ENCODE results near the gene ZDHHC21.
"Not testable (repeated sequence)": the region's sequence is repeated elsewhere in the genome, so short reads cannot be mapped to it uniquely, and the experiment has no call there.

ZDHHC21 gene

DNA sequence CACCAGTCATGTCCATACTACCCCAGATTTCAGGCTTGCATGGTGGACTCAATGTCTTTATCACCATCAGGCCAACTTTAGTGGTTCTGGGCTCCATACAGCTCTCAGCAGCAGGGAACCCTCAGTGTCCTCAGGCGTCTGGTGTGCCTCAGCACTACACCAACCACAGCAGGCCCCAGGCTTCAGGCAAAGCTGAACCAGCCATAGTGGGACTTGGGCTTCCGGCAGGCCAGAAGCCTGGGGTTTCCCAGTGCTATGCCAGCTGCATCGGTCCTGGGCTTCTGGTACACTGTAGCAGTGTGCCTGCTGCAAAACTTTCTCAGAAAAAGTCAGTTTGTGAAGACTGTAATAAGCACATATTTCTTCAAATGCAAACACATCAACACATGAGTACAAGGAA, 11.0 kb upstream of the ZDHHC21 start:
- Mint-ChIP-seq H3K9me3 (peaks cover 46% of the 10 kb centered on the region), H3K27ac (no peak overlapping the region), H3K4me3 (no peak overlapping the region), H3K36me3 (ENCODE audit: low read depth) (peaks cover 7% of the 10 kb centered on the region), H3K4me1 (ENCODE audit: low read depth) (peaks cover 8% of the 10 kb centered on the region), H3K27me3 (peaks cover 62% of the 10 kb centered on the region)
- intact Hi-C loops (cut with micrococcal nuclease), result no loop called here

DNA sequence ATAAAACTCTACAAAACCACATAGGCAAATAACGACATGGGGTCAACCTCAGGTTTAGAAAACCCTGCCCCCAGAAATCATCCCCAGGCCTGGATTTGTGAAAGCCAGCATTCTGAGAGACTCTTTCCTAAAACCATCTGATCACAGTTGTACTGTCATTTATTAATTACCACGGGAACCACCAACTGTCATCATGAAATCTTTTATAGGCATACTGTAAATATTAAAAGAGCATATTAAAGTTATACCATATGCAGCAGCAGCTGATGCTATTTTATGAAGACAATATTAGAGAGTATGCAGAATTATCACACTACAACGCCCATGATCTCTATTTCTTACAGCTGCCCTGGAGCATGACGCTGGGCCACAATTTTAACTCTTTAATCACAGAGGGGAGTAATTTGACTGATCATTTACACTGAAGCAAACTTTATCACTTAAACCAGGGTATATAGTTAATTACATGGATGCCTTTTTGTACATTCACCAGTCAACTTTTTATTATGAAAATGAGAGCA, 9.0 kb upstream of the ZDHHC21 start:
- Mint-ChIP-seq H3K4me3 (no peak overlapping the region), H3K27me3 (peaks cover 58% of the 10 kb centered on the region), H3K36me3 (ENCODE audit: low read depth) (peaks cover 7% of the 10 kb centered on the region), H3K9me3 (peaks cover 36% of the 10 kb centered on the region), H3K27ac (no peak overlapping the region), H3K4me1 (ENCODE audit: low read depth) (peaks cover 8% of the 10 kb centered on the region)
- intact Hi-C loops (cut with micrococcal nuclease), result no loop called here

DNA sequence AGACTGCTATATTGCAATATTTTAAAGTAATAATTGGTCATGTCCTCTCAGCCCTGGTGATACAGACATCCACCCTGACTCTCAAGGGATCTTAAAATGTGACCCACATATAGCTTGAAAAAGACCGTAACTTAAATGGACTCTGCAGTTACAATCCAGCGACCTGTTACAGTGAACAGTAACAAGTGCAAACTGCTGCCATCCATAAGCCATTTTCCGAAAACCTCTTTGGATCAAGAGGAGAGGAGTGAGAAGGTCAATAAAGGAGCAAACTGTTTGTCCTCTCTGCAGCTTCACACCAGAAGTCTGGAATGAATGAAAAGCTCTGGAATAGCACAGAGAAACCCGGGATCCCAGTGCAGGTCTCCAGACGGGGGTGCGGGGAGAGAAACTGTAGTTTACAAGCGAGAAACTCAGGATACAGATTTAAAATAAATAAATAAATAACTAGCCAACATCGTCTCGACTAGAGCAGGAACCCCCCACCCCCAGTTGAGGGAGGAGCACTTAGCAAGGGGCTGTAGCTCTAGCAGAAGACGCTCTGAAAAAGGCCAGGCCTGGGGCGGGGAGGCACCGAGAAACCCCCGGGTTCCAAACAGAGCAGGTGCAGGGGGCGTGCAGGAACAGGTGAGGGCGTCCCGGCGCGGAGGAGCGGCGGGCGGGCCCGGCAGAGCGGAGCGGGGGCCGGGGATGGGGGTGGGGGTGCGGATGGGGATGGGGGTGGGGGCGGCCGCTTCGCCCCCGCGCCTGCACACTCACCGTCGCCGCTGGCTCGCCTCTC, 572 bp downstream of the ZDHHC21 start:
- H3K27me3 Mint-ChIP-seq, result peaks cover 43% of the 10 kb centered on the region
- H3K27ac Mint-ChIP-seq, result peak overlapping the region; percentile 71
- H3K9me3 Mint-ChIP-seq, result no peaks in the 10 kb centered on the region
- H3K4me1 Mint-ChIP-seq (ENCODE audit: low read depth), result peaks cover 12% of the 10 kb centered on the region
- peak overlapping the region; percentile 85 for H3K4me3 Mint-ChIP-seq
- intact Hi-C loops (cut with micrococcal nuclease), result loop anchor here (10.0 kb wide), 1 partner anchor 862 kb away; the partner anchor contains the start of gene CCDC171
- peaks cover 26% of the 10 kb centered on the region for H3K36me3 Mint-ChIP-seq (ENCODE audit: low read depth)

DNA sequence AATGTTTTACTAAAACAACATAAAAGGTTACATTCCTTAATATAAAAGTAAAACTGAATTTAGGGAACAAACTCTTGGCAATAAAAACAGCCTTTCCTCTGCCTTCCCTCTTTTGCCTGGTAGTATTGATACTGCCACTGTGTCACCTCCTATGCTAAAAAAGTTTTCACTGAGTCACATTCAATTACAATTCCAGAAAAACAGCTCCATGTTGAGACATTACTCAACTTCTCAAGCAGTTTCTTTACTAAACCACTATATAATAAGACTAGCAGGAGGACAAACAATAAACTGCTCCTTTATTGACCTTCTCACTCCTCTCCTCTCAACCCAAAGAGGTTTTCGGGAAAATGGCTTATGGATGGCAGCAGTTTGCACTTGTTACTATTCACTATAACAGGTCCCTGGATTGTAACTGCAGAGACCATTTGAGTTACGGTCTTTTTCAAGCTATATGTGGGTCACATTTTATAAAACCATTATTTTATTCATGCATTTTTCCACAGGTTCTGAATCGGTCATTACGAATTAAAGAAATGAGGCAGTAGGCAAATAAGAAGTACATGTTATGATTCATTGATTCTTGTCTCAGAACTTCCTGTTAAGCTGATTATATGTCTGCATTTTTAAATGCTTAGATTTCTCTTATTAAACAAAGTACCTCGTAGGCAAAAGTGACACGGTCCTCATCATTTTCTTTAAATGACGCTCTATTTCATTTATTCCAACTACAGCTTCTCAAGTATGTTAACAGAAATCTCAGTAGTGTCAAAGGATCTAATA, 2.1 kb downstream of the ZDHHC21 start:
- intact Hi-C loops (cut with micrococcal nuclease), result loop anchor here (10.0 kb wide), 1 partner anchor 864 kb away; the partner anchor contains the start of gene CCDC171
- H3K4me3 Mint-ChIP-seq, result no peak overlapping the region
- no peaks in the 10 kb centered on the region for H3K9me3 Mint-ChIP-seq
- peaks cover 31% of the 10 kb centered on the region for H3K27me3 Mint-ChIP-seq
- H3K4me1 Mint-ChIP-seq (ENCODE audit: low read depth), result peaks cover 12% of the 10 kb centered on the region
- peaks cover 26% of the 10 kb centered on the region for H3K36me3 Mint-ChIP-seq (ENCODE audit: low read depth)
- no peak overlapping the region for H3K27ac Mint-ChIP-seq

DNA sequence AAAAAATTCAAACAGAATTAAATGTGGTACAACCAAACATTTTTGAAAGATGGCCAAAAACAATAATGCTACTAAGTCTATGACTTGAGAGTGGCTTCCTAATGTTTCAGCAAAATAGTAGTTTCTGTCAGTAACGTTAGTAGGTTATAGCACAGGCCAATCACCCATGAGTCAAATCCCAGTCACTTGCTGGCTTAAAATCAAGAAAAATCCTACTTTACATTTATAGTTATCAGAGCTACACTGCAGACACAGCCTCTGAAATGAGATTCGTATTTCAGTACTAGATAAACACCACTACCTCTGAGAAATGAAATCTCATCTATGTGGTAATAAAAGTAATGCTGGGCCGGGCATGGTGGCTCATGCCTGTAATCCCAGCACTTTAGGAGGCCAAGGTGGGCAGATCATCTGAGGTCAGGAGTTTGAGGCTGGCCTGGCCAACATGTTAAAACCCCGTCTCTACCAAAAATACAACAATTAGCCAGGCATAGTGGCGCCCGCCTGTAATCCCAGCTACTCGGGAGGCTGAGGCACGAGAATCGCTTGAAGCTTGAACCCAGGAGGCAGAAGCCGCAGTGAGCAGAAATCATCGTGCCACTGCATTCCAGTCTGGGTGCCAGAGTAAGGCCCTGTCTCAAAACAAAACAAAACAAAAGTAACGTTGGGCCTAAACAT, 6.1 kb downstream of the ZDHHC21 start:
- Mint-ChIP-seq H3K27ac (no peak overlapping the region), H3K9me3 (no peaks in the 10 kb centered on the region), H3K36me3 (ENCODE audit: low read depth) (peaks cover 27% of the 10 kb centered on the region), H3K27me3 (no peaks in the 10 kb centered on the region), H3K4me1 (ENCODE audit: low read depth) (no peaks in the 10 kb centered on the region), H3K4me3 (no peak overlapping the region)
- intact Hi-C loops (cut with micrococcal nuclease), result no loop called here

DNA sequence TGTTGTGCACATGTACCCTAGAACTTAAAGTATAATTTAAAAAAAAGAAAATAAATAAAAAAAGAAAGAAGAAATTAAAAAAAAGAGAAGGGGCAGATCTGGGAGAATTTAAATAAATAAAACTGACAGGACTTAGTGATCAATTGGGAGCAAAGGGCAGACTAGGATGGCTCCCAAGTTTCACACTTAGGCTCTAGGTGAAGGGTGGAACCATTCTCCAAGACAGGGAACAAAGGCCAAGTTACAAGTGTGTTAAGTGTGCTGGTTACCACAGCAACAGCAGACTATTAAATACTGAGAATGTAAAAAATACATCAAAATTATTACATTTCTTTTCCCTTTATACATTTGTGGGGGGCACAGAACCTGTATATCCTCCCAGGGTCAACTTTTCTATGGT, 7.1 kb downstream of the ZDHHC21 start:
- intact Hi-C loops (cut with micrococcal nuclease), result no loop called here
- Mint-ChIP-seq H3K4me1 (ENCODE audit: low read depth) (no peaks in the 10 kb centered on the region), H3K9me3 (no peaks in the 10 kb centered on the region), H3K27ac (no peak overlapping the region), H3K27me3 (no peaks in the 10 kb centered on the region), H3K4me3 (no peak overlapping the region), H3K36me3 (ENCODE audit: low read depth) (peaks cover 34% of the 10 kb centered on the region)

DNA sequence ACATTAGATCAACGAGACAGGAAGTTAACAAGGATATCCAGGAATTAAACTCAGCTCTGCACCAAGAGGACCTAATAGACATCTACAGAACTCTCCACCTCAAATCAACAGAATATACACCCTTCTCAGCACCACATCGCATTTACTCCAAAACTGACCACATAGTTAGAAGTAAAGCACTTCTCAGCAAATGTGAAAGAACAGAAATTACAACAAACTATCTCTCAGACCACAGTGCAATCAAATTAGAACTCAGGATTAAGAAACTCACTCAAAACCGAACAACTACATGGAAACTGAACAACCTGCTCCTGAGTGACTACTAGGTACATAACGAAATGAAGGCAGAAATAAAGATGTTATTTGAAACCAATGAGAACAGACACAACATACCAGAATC, 10.6 kb downstream of the ZDHHC21 start:
- H3K4me1 Mint-ChIP-seq (ENCODE audit: low read depth); H3K27me3 Mint-ChIP-seq; H3K27ac Mint-ChIP-seq; H3K4me3 Mint-ChIP-seq; intact Hi-C loops (cut with micrococcal nuclease); H3K9me3 Mint-ChIP-seq: not testable (repeated sequence)
- H3K36me3 Mint-ChIP-seq (ENCODE audit: low read depth), result peaks cover 17% of the 10 kb centered on the region

DNA sequence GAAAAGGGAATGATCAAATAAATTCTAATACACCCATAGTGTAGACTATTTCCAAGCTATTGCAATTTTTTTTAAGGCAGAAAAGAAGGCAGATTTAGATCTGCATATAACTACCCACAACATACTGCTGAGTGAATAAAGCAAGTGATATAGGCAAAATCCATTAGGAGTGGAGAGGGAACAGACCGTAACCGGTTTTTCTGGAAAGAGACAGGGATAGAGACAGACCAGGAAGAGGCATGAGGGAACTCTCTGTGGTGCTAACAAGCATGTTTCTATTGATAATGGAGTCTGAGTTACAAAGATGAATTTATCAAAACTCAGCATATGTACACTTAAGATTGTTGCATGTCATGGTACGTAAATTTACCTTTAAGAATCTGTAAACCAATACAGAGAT, 14.5 kb downstream of the ZDHHC21 start:
- peaks cover 17% of the 10 kb centered on the region for H3K36me3 Mint-ChIP-seq (ENCODE audit: low read depth)
- H3K9me3 Mint-ChIP-seq, result no peaks in the 10 kb centered on the region
- H3K4me1 Mint-ChIP-seq (ENCODE audit: low read depth), result no peaks in the 10 kb centered on the region

DNA sequence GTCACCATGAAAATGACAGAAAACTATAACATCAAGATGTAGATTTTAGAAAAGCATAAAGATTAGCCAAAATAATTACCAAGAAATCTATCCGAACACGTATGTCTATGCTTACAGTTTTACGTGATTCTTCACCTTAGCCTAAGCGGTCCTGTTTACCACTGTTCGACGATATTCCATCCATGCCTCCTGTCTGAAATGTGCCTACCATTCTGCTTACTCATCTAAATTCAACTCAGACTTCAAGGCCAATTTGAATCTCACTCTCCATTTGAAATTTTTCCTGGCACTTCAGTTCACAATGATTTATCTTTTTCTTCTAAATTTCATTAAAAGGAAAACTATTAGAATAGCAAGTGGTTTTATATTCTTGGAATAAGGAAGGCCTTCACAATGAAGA, 15.4 kb downstream of the ZDHHC21 start:
- intact Hi-C loops (cut with micrococcal nuclease), result no loop called here
- H3K27me3 Mint-ChIP-seq, result no peaks in the 10 kb centered on the region
- no peaks in the 10 kb centered on the region for H3K9me3 Mint-ChIP-seq
- H3K4me1 Mint-ChIP-seq (ENCODE audit: low read depth), result no peaks in the 10 kb centered on the region
- H3K36me3 Mint-ChIP-seq (ENCODE audit: low read depth), result peaks cover 12% of the 10 kb centered on the region
- H3K27ac Mint-ChIP-seq, result no peak overlapping the region
- no peak overlapping the region for H3K4me3 Mint-ChIP-seq

More for the DNA sequence above, 14.5 kb downstream of the ZDHHC21 start:
- Mint-ChIP-seq H3K4me3 (no peak overlapping the region), H3K27me3 (no peaks in the 10 kb centered on the region), H3K27ac (no peak overlapping the region)
- intact Hi-C loops (cut with micrococcal nuclease), result no loop called here

DNA sequence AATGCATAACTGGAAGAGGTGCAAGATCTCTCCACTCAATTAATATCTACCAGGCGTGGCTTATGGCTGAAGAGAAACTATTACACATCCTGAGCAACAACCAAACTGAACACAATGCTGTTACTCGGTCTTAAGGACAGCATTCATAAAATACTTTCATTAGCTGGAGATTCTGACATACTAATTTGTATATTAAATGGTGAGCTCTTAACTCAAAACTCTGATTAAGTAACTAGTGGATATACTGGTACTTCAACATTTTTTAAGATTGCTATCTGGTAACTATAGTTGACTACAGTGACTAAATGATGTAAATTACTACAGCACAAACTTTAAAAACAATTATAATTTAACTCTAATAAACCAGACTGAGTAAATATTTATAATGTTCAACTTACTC, 15.8 kb downstream of the ZDHHC21 start:
- Mint-ChIP-seq H3K27me3 (no peaks in the 10 kb centered on the region), H3K4me1 (ENCODE audit: low read depth) (no peaks in the 10 kb centered on the region), H3K9me3 (no peaks in the 10 kb centered on the region), H3K4me3 (no peak overlapping the region), H3K27ac (no peak overlapping the region), H3K36me3 (ENCODE audit: low read depth) (peaks cover 12% of the 10 kb centered on the region)
- intact Hi-C loops (cut with micrococcal nuclease), result no loop called here

DNA sequence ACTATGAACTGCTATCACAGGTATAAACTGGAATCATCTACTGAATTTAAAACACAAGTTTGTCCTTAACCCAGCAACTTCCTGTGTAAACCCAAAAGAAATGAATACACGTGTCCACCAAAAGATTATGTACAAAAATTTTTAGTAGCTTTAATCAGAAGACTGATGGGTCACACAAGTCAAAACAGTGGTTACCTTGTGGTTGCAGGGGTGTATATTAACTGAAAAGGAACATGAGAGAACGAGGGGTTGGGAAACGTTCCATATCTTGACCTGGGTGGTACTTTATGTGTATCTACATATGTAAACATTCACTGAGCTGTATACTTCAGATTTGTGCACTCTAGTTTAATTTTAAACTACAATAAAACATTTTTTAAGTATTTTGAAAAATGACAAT, 18.6 kb downstream of the ZDHHC21 start:
- intact Hi-C loops (cut with micrococcal nuclease), result no loop called here
- no peak overlapping the region for H3K4me3 Mint-ChIP-seq
- H3K4me1 Mint-ChIP-seq (ENCODE audit: low read depth), result no peaks in the 10 kb centered on the region
- H3K36me3 Mint-ChIP-seq (ENCODE audit: low read depth), result peaks cover 7% of the 10 kb centered on the region
- H3K27ac Mint-ChIP-seq, result no peak overlapping the region
- H3K9me3 Mint-ChIP-seq, result no peaks in the 10 kb centered on the region
- no peaks in the 10 kb centered on the region for H3K27me3 Mint-ChIP-seq

DNA sequence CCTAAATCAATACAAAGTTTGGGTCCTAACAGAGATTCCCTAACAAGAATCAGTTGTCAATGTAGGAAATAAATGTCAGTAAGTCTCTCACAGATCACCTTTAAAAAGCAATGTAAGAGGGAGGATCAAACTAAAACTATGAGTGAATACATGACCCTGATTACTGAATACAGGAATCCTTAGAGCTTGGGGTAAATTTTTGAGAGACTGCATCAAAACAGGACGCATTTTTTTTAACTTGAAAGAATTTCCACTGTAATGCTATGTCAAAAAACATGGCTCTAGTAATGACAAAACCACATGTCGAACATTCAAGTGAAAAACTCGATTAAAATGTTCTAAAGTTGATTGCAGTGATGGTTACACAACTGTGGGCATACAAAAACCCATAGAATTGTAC, 21.9 kb downstream of the ZDHHC21 start:
- Mint-ChIP-seq H3K9me3 (no peaks in the 10 kb centered on the region), H3K27ac (no peak overlapping the region), H3K27me3 (no peaks in the 10 kb centered on the region), H3K36me3 (ENCODE audit: low read depth) (peaks cover 7% of the 10 kb centered on the region), H3K4me3 (no peak overlapping the region), H3K4me1 (ENCODE audit: low read depth) (no peaks in the 10 kb centered on the region)
- intact Hi-C loops (cut with micrococcal nuclease), result no loop called here

DNA sequence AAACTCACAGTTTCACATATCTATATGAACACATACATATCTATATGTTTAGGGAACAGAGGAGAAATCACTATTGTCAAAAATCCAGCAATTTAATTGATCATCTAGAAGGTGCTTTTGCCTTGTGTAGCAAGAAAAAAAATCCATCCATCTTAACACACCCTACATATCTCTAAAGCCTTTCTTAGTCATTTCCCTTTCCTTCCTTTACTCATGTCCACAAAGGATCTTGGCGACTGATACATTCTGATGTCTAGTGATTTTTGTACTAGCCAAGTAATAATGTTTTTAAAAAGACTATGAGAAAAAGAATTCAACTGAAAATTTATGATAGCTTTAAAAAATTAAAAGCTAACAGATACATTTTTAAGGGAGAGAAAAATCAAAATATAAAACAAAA, 22.5 kb downstream of the ZDHHC21 start:
- Mint-ChIP-seq H3K4me1 (ENCODE audit: low read depth) (no peaks in the 10 kb centered on the region), H3K36me3 (ENCODE audit: low read depth) (peaks cover 7% of the 10 kb centered on the region), H3K4me3 (no peak overlapping the region), H3K27ac (no peak overlapping the region), H3K27me3 (no peaks in the 10 kb centered on the region), H3K9me3 (no peaks in the 10 kb centered on the region)
- intact Hi-C loops (cut with micrococcal nuclease), result no loop called here

DNA sequence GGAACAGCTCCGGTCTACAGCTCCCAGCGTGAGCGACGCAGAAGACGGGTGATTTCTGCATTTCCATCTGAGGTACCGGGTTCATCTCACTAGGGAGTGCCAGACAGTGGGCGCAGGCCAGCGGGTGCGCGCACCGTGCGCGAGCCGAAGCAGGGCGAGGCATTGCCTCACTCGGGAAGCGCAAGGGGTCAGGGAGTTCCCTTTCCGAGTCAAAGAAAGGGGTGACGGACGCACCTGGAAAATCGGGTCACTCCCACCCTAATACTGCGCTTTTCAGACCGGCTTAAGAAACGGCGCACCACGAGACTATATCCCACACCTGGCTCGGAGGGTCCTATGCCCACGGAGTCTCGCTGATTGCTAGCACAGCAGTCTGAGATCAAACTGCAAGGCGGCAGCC, 29.2 kb downstream of the ZDHHC21 start:
- H3K4me3 Mint-ChIP-seq; H3K9me3 Mint-ChIP-seq; H3K4me1 Mint-ChIP-seq (ENCODE audit: low read depth); H3K27ac Mint-ChIP-seq; H3K36me3 Mint-ChIP-seq (ENCODE audit: low read depth); intact Hi-C loops (cut with micrococcal nuclease); H3K27me3 Mint-ChIP-seq: not testable (repeated sequence)

All from dendritic cell treated with granulocyte-macrophage colony-stimulating factor and Interleukin-4, amounts not matched to agents 40 ng/mL and 50 ng/mL, for 4 days (primary cell).